Astrocyte (in vitro differentiated cells and primary cell): ENCODE data around the gene DENND1C.

Experiments
- EZH2 ChIP-seq: IDR thresholded peaks from 2 replicates; pipeline ENCODE4 v1.6.1; 2012; ENCODE audit warnings: mild to moderate bottlenecking, low read length, inconsistent platforms; ENCODE audit not compliant: insufficient read depth
- TF ChIP-seq, protein P1 (sequence below): IDR thresholded peaks from 2 replicates; pipeline ENCODE4 v1.5.1; 2011; ENCODE audit warnings: low read depth, mild to moderate bottlenecking, inconsistent platforms, low read length, moderate library complexity; ENCODE audit not compliant: insufficient read depth

DNA sequence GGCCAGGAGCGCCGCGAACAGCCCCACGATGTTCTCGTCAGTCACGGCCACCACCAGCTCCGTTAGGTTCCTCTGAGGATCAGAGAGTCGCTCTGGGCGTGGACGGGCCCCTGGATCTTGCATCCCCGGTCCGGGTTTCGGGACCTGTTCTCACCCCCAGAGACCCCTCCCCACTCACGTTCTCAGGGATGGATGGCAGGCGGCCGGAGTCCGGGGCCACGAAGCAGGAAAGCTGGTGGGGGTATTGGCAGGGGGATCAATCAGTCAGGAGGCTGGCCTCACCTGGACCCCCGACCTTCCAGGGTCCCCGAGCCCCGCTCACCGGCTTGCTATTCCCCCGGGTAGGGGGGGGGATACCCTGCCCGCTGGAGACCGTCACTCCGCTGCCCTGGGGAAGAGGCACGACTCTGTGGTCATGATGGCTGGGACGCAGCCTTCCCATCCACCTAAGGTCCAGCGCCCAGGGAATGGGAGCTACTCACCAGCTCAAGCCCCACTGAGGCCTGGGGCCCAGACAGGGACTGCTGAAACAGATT, 4.6 kb downstream of the DENND1C start:
- TF ChIP-seq, protein P1, sequence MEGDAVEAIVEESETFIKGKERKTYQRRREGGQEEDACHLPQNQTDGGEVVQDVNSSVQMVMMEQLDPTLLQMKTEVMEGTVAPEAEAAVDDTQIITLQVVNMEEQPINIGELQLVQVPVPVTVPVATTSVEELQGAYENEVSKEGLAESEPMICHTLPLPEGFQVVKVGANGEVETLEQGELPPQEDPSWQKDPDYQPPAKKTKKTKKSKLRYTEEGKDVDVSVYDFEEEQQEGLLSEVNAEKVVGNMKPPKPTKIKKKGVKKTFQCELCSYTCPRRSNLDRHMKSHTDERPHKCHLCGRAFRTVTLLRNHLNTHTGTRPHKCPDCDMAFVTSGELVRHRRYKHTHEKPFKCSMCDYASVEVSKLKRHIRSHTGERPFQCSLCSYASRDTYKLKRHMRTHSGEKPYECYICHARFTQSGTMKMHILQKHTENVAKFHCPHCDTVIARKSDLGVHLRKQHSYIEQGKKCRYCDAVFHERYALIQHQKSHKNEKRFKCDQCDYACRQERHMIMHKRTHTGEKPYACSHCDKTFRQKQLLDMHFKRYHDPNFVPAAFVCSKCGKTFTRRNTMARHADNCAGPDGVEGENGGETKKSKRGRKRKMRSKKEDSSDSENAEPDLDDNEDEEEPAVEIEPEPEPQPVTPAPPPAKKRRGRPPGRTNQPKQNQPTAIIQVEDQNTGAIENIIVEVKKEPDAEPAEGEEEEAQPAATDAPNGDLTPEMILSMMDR, result no peak
- TF ChIP-seq EZH2, result no peak
